Umbilical cord (tissue), 2 donors: ENCODE results near the gene RYR3. TPM values are rescaled to one million over a fixed set of nuclear protein-coding genes. Genes with fewer than 3 reads are reported as not detected.

ENCODE experiments used
- DNase-seq: peaks from one replicate; pipeline ENCODE4 v3.0.0-alpha.2; 2015; ENCODE audit warnings: low spot score
- total RNA-seq: library from RNA; depleted of rRNA; stranded (reverse); fragments of >200 nt; gene quantifications from one replicate; pipeline ENCODE4 v1.2.3, GENCODE V29; 2014; ENCODE audit warnings: low replicate concordance; ENCODE audit not compliant: insufficient read depth

RYR3 gene
- total RNA-seq, 1 donor from 2014 or later = 11.6 TPM

- DNase-seq = no peak
Measured at GRCh38 chr15:33823119-33823518, 512.4 kb downstream of the RYR3 start.

- no peak for DNase-seq
Measured at GRCh38 chr15:33825453-33825852, 514.7 kb downstream of the RYR3 start.

GRCh38 chr15:33826201-33826600, 515.4 kb downstream of the RYR3 start:
- no peak for DNase-seq

GRCh38 chr15:33830351-33830750, 519.6 kb downstream of the RYR3 start:
- DNase-seq = no peak

GRCh38 chr15:33831646-33832045, 520.9 kb downstream of the RYR3 start:
- DNase-seq = no peak

GRCh38 chr15:33834892-33835743, 524.4 kb downstream of the RYR3 start:
- DNase-seq = peak; percentile 42

- no peak for DNase-seq
Measured at GRCh38 chr15:33837294-33837693, 526.5 kb downstream of the RYR3 start.

GRCh38 chr15:33839540-33839939, 528.8 kb downstream of the RYR3 start:
- DNase-seq = no peak

- DNase-seq = no peak
Measured at GRCh38 chr15:33840615-33841014, 529.8 kb downstream of the RYR3 start.

- DNase-seq = no peak
Measured at GRCh38 chr15:33844186-33844585, 533.4 kb downstream of the RYR3 start.

GRCh38 chr15:33844597-33844996, 533.8 kb downstream of the RYR3 start:
- no peak for DNase-seq

GRCh38 chr15:33846142-33846541, 535.4 kb downstream of the RYR3 start:
- no peak for DNase-seq

- DNase-seq = peak; percentile 38
Measured at GRCh38 chr15:33846862-33847261, 536.1 kb downstream of the RYR3 start.

- no peak for DNase-seq
Measured at GRCh38 chr15:33848011-33848410, 537.2 kb downstream of the RYR3 start.

- no peak for DNase-seq
Measured at GRCh38 chr15:33851079-33851478, 540.3 kb downstream of the RYR3 start.

GRCh38 chr15:33852094-33852493, 541.3 kb downstream of the RYR3 start:
- peak; percentile 13 for DNase-seq

GRCh38 chr15:33852570-33852969, 541.8 kb downstream of the RYR3 start:
- DNase-seq = peak; percentile 48

GRCh38 chr15:33857726-33858125, 547.0 kb downstream of the RYR3 start:
- DNase-seq = no peak

- no peak for DNase-seq
Measured at GRCh38 chr15:33858836-33859235, 548.1 kb downstream of the RYR3 start.

- DNase-seq = no peak
Measured at GRCh38 chr15:33859992-33860545, 549.3 kb downstream of the RYR3 start.

GRCh38 chr15:33860754-33861153, 550.0 kb downstream of the RYR3 start:
- no peak for DNase-seq

- no peak for DNase-seq
Measured at GRCh38 chr15:33864360-33865075, 553.8 kb downstream of the RYR3 start.

- DNase-seq = no peak
Measured at GRCh38 chr15:33865416-33865815, 554.6 kb downstream of the RYR3 start.
